ENCODE results near the gene WDR18.

GRCh38 chr19:994516-994915 lies 10.4 kb downstream of the WDR18 start:
- no peak for TF ChIP-seq REST (IDR thresholded peaks at IDR 0.05; ENCODE audit: borderline replicate concordance)
- TF ChIP-seq CTCF (IDR thresholded peaks at IDR 0.05; ENCODE audit: poor library complexity, severe bottlenecking), result no peak
- no peak for TF ChIP-seq POLR2AphosphoS5 (IDR thresholded peaks at IDR 0.05)
- no peak for TF ChIP-seq EZH2 (IDR thresholded peaks at IDR 0.05; ENCODE audit: borderline replicate concordance, insufficient read depth, low read length, poor library complexity, severe bottlenecking)
- TF ChIP-seq SMC3 (conservative IDR thresholded peaks at IDR 0.05; ENCODE audit: poor library complexity), result no peak
